Common myeloid progenitor, CD34-positive (primary cell): ENCODE results near the gene OR2T11. TPM values are rescaled to one million over a fixed set of nuclear protein-coding genes. Genes with fewer than 3 reads are reported as not detected.
"Not testable (repeated sequence)": the region's sequence is repeated elsewhere in the genome, so short reads cannot be mapped to it uniquely, and the experiment has no call there.

Source experiments
- CTCF ChIA-PET: fragments of 350-600 bp; sonication (Branson Sonifier 250); formaldehyde crosslinking; loops from one replicate; lab custom pipeline; 2021; ENCODE audit warnings: antibody characterized with exemption; lab: Charles Lee
- POLR2A ChIA-PET: fragments of 350-600 bp; sonication (Branson Sonifier 250); formaldehyde crosslinking; loops from one replicate; lab custom pipeline; 2021; ENCODE audit warnings: antibody characterized with exemption; lab: Charles Lee
- DNase-seq, 3 donors: peaks; one replicate each; pipeline versions ENCODE4 v3.0.0 to v3.0.0-alpha.2; 2013
- H3K27ac ChIP-seq, 2 experiments: 1 replicate in 1 of 2; 2 replicates in 1 of 2; pipeline ENCODE4 v1.7.0; 2013; ENCODE audit warnings: inconsistent platforms in 2 of 2, low read length in 2 of 2, mild to moderate bottlenecking in 2 of 2, low read depth in 1 of 2, moderate library complexity in 1 of 2; ENCODE audit not compliant: severe bottlenecking in 2 of 2, insufficient read depth in 1 of 2, poor library complexity in 1 of 2
- H3K27me3 ChIP-seq, 5 experiments: replicated peaks in 2 of 5; 1 replicate in 3 of 5; 2 replicates in 2 of 5; pipeline versions ENCODE4 v1.6.1 to v1.7.0; 2013; ENCODE audit warnings: low read length in 4 of 5, mild to moderate bottlenecking in 2 of 5, moderate library complexity in 2 of 5, inconsistent platforms in 1 of 5; ENCODE audit not compliant: insufficient read depth in 5 of 5, control insufficient read depth in 4 of 5
- H3K36me3 ChIP-seq, 4 experiments: 1 replicate in 2 of 4; 2 replicates in 2 of 4; pipeline versions ENCODE4 v1.6.1 to v1.7.0; 2013; ENCODE audit warnings: low read length in 3 of 4, control low read depth in 1 of 4, mild to moderate bottlenecking in 1 of 4; ENCODE audit not compliant: control insufficient read depth in 4 of 4, insufficient read depth in 4 of 4
- H3K4me1 ChIP-seq, 4 experiments: 1 replicate in 3 of 4; 2 replicates in 1 of 4; pipeline versions ENCODE4 v1.6.1 to v1.7.1; 2013; ENCODE audit warnings: low read length in 3 of 4, mild to moderate bottlenecking in 3 of 4, control low read depth in 1 of 4, inconsistent platforms in 1 of 4, moderate library complexity in 1 of 4; ENCODE audit not compliant: control insufficient read depth in 4 of 4, insufficient read depth in 4 of 4; ENCODE audit errors: control extremely low read depth in 1 of 4
- H3K4me3 ChIP-seq, 7 experiments: 1 replicate in 4 of 7; 2 replicates in 3 of 7; pipeline versions ENCODE4 v1.5.1 to v1.7.0; 2013; ENCODE audit warnings: mild to moderate bottlenecking in 7 of 7, low read length in 6 of 7, moderate library complexity in 6 of 7, inconsistent platforms in 2 of 7, low read depth in 2 of 7, control low read depth in 1 of 7; ENCODE audit not compliant: insufficient read depth in 4 of 7, control insufficient read depth in 1 of 7; ENCODE audit errors: extremely low read depth in 1 of 7
- H3K9me3 ChIP-seq, 5 experiments: 1 replicate in 4 of 5; 2 replicates in 1 of 5; pipeline versions ENCODE4 v1.6.1 to v1.7.1; 2013; ENCODE audit warnings: low read length in 4 of 5, mild to moderate bottlenecking in 2 of 5, inconsistent platforms in 1 of 5, low read depth in 1 of 5, moderate library complexity in 1 of 5; ENCODE audit not compliant: control insufficient read depth in 4 of 5, insufficient read depth in 2 of 5; ENCODE audit errors: control extremely low read depth in 1 of 5
- WGBS: methylation state at CpG from one replicate; pipeline ENCODE4 v1.1.5; 2013; ENCODE audit not compliant: insufficient coverage; 5-methylcytosine and 5-hydroxymethylcytosine counted together
- polyA plus RNA-seq: library from polyadenylated mRNA; unstranded; fragments of 120-200 nt; gene quantifications from one replicate; pipeline ENCODE4 v1.2.1, GENCODE V29; 2013

OR2T11 gene
- not detected for polyA plus RNA-seq

DNA sequence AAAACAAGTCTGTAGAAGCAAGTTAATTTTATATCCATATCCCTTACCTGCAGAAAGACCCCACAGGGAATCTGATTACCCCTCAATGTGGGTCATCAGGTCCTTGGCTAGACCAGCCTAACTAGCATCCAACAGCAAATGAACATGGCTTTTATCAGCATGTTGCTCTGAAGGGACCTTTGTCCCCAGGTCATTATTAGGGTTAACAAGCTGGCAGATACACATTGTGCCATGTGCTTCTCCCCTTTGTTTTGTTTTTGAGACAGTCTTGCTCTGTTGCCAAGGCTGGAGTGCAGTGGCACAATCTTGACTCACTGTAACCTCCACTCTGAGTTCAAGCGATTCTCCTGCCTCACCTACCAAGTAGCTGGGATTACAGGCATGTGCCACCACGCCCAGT lies at the start of gene OR2T11:
OR2T11 (minus strand) TSS at position 101 of the 400 bp plus-strand sequence. CDS start 7,963 bp downstream, outside the sequence.
- not testable (repeated sequence) for H3K4me1 ChIP-seq

GRCh38 chr1:248681651-248682050 lies 46.8 kb upstream of the OR2T11 start:
- Histone ChIP-seq H3K9me3 (no peaks in the 10 kb centered on the region), H3K36me3 (no peaks in the 10 kb centered on the region), H3K27ac (no peak overlapping the region), H3K4me3 (no peak overlapping the region), H3K27me3 (peaks cover 0 to 3% (median 0%) of the 10 kb centered on the region in 5 experiments), H3K4me1 (no peaks in the 10 kb centered on the region)
- POLR2A ChIA-PET, result no interaction called here
- WGBS, result 89% methylated on average over 8 of the region's 8 CpGs
- DNase-seq, result no peak
- CTCF ChIA-PET, result interaction anchor here (1.1 kb wide), 1 partner anchor 59 kb away, joined by 3 read pairs; no protein-coding TSS in a partner anchor

More for the DNA sequence above, at the start of gene OR2T11:
- H3K36me3 ChIP-seq, DNase-seq, H3K9me3 ChIP-seq, CTCF ChIA-PET, POLR2A ChIA-PET, H3K27me3 ChIP-seq, H3K4me3 ChIP-seq, H3K27ac ChIP-seq: not testable (repeated sequence)
- no CpG with 5 or more reads among the region's 2 CpGs for WGBS

DNA sequence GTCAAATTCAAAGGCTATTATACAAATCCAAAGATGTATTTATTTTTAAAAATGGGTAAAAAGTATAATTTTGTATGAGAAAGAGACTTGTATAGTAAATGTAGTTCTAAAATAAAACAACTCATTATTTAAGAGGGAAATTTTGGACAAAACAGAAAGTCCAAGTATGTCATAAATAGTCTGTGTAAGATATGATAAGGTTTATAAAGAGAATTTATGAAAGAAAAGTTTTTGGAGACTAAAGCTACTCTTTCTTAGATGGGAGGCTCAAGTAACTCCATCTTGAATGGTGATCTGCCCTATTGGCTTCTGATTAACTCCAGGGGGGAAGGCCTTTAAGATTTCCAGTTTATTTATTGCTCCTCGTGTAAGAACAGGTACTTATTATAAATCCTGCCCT lies 35.1 kb upstream of the OR2T11 start:
- Histone ChIP-seq H3K4me3 (no peak overlapping the region), H3K36me3 (no peaks in the 10 kb centered on the region), H3K27me3 (no peaks in the 10 kb centered on the region), H3K9me3 (peaks cover 0 to 12% (median 4%) of the 10 kb centered on the region in 5 experiments), H3K27ac (no peak overlapping the region), H3K4me1 (no peaks in the 10 kb centered on the region)
- peak in 1 of 3 donors; percentile 6 for DNase-seq
- ChIA-PET CTCF (no interaction called here), POLR2A (no interaction called here)
- WGBS, result 100% methylated on average over 1 of the region's 1 CpG

- POLR2A ChIA-PET, H3K4me3 ChIP-seq, H3K27ac ChIP-seq, H3K27me3 ChIP-seq, CTCF ChIA-PET, H3K4me1 ChIP-seq, H3K36me3 ChIP-seq, H3K9me3 ChIP-seq: not testable (repeated sequence)
- WGBS, result 95% methylated on average over 2 of the region's 5 CpGs
- DNase-seq, result peak in 2 of 3 donors; percentile 26 to 41
These were observed 28.8 kb upstream of the OR2T11 start for GRCh38 chr1:248663453-248664328.

DNA sequence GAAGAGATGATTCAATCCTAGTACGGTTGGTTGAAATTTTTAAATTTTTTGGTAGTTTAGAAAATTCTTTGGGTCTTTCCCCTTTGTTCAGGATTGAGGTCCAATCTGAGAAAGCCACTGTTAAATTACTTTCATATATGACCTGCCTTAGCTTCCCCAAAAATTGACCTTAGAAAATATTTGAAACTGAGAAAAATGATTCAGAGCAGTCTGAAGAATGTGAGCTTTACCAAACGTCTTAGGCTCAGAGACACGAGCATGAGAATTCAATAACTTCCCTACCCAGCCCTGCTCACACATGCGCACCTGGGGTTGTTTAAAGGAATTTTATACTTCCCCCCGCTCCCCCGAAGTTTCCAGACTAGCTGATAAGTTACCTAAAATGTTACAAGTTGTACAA lies 21.9 kb upstream of the OR2T11 start:
- H3K4me3 ChIP-seq, POLR2A ChIA-PET, CTCF ChIA-PET, H3K27me3 ChIP-seq, H3K4me1 ChIP-seq, DNase-seq, H3K9me3 ChIP-seq, H3K27ac ChIP-seq, H3K36me3 ChIP-seq: not testable (repeated sequence)
- no CpG with 5 or more reads among the region's 6 CpGs for WGBS

DNA sequence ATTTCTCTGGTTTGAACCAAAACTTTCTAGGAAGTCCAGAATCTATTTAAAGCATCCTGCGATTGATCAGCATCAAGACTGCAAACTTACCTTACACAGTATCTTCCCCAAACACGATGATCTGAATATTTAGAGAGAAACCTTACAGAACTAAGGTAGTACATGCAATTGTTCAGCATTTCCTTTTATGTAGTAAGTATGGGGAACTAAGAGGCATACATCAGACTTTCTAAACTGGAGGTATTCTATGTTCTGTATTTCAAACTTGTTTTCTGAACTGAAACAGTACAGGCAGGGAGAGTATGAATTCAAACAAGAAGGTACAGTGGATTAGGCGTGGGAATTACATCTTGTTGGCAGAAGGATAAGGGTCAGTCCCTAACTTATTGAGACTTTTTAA lies 20.5 kb upstream of the OR2T11 start, which contains the start of gene OR2T27:
OR2T27 (minus strand) TSS at position 175 of the 400 bp plus-strand sequence. CDS start 4,644 bp downstream, outside the sequence.
- H3K36me3 ChIP-seq, H3K27ac ChIP-seq, H3K4me3 ChIP-seq, POLR2A ChIA-PET, H3K27me3 ChIP-seq, H3K4me1 ChIP-seq, DNase-seq, H3K9me3 ChIP-seq, CTCF ChIA-PET: not testable (repeated sequence)
- no CpG with 5 or more reads among the region's 3 CpGs for WGBS

GRCh38 chr1:248648770-248649536 lies 14.1 kb upstream of the OR2T11 start:
- WGBS, result no CpG with 5 or more reads among the region's 1 CpG
- POLR2A ChIA-PET, result not testable (repeated sequence)

More at GRCh38 chr1:248648770-248649536, 14.1 kb upstream of the OR2T11 start:
- H3K36me3 ChIP-seq, CTCF ChIA-PET, H3K4me1 ChIP-seq, H3K4me3 ChIP-seq, DNase-seq, H3K27me3 ChIP-seq, H3K27ac ChIP-seq, H3K9me3 ChIP-seq: not testable (repeated sequence)
